ENCODE results near the gene ADAMTS16.

The ADAMTS16 gene

DNA sequence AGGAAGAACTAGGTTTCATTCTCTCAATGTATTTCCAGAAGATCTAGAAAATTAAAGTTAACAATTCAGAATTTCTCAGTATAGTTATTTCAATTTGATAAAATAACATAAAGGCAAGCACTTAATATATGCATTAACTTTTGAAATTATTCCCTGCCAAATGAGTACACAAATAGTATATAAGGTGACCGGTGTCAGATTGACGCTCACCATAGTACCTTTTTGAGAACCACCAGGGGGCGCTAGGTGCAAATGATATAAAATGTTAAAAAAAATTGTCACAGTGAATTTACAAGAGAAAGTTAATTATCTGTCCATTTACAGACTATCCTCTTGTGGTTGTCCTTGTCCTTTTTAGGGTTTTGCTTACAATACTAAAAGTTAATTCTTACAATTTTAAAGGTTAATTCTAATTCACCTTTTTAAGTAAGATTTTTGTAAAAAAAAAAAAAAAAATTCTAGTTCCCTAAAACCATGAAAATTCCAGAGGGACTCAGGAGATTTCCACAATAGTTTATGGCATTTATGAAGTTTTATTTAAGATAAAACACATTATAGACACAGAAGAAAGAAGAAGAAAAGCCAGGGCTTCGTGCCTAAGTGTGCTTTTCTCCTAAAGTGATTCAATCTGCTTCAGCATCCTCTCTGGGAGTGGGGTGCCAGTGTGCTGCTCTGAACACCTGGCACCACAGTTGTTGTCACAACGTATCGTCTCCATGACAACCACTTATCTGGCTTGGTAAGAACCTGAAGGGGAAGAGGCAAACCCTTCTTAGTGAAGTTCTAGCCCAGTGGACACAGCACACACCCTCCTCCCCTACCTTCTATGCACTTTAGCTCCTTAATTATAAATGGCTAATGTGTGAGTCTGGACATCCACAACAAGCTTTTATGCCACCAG lies 1.7 kb downstream of the ADAMTS16 start:
- peak; percentile 35 for DNase-seq

DNA sequence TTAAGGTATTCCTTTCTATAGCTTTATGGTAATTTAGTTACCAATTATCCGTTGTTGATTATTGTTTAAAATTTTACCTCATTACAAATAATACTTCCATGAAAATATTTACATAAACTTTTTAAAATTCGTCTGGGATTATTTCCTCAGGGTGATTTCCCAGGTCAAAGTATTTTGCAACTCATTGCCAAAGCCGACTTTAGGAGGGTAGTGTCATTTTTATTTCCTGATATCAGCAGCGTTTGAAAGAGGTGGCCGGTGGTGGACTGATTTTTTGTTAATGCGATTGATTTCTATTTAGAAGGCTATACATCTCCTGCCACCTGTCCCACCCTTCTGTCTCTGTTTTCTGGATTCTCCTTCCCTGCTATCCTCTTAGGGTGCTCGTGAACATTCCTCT lies 4.3 kb downstream of the ADAMTS16 start:
- no peak for DNase-seq

DNA sequence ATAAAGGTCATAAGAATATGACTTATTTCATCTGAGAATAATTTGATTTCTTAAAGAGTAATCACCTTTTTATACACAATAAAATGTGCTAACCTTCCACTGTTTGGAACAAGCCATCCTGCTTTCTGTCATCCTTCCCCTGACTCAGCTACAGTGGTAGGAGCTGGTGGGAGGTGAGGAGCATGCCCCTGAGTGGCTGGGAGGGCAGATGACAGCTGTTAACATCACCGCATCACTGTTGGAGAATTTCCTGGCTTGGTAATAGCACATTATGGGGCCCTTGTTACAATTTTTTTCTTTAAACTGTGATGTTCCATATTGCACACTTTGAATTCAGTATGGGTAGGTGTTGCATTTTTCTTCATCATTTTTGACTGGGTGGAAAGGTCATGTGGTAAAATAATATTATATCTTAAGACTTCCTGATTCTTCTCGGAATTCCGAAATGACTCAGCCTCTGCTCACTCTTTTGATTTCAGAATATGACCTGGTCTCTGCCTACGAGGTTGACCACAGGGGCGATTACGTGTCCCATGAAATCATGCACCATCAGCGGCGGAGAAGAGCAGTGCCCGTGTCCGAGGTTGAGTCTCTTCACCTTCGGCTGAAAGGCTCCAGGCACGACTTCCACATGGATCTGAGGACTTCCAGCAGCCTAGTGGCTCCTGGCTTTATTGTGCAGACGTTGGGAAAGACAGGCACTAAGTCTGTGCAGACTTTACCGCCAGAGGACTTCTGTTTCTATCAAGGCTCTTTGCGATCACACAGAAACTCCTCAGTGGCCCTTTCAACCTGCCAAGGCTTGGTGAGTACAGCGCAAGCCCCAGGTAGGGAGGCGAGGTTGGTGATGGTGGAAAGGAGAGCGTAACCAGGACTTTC lies 5.8 kb downstream of the ADAMTS16 start:
- DNase-seq = no peak

DNA sequence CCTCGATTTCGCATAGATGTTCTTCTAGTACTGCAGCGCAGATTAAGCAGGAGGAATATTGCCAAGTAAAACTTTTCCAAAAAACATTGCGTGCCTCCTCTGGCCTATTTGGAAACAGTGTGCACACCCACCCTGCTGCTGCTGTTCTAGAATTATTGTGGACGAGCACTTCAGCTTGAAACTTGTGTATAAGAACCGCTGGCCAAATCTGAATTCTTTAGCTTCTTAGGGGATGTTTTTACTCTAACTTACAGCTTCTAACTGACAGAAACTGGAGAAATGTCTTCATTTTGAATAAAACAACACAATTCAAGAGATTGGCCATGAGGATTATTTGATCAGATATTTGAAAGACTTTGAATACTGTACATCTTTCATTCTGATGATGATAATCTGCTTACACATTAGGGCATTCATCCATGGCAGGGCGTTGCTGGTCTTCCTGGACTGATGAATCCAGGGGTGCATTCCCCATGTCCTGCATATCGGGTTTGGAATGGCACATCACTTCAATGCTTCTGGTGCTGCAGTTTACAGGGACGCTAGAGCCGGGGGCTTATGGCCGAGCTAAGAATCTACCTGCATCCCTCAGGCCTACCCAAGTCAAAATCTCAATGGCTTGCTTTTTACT lies 6.5 kb downstream of the ADAMTS16 start:
- no peak for DNase-seq

DNA sequence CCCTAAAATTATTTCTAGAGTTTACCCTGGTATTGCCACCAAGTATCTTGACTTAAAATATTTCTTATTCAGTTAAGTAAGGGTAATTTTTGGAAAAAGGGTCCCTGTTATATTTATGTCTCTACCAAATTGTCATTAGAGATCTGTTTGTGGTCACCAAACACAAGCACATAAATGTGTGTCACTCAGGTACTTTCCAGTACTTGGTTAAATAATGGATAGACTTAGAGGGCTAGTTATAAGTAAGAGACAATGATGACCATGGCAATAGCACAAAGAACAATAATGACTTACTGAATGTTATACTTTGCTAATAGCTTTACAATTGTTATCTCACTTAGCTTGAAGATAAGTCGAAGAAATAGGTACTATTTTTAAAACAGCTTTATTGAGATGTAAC lies 9.0 kb downstream of the ADAMTS16 start:
- no peak for DNase-seq

DNA sequence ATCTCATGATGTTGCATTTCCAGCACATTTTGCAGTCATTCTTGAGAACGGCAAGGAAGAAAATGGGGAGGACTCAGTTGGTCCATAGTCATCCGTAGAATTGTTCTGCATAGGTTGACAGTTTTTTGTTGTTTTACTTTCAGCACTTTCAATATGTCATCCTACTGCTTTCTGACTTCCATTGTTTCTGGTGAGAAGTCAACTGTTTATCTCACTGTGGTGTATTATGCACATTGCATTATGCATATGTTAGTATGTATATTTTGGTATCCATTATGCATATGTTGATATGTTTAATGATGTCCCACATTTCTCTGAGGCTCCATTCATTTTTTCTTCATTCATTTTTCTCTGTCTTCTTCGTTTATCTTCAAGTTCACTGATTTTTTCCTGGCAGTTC lies 10.5 kb downstream of the ADAMTS16 start:
- DNase-seq = no peak

DNA sequence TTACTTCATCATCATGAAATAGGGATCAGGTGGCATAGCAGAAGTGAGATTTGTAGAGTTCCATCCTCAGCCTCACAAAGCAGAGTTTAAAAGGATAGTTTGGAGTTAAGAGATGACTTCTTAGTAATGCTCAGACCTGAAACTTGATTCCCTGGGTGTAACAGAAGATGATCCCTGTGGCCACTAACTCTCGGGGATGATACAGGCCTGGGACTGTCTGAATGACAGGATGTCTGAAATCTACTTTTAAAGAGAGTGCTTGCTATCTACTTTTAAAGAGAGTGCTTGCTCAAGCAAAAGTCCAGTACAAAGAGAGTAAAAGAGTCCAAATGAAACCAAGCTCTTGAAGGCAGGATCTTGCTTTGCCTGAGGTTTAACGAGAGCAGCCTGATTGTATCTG lies 14.6 kb downstream of the ADAMTS16 start:
- DNase-seq = no peak

DNA sequence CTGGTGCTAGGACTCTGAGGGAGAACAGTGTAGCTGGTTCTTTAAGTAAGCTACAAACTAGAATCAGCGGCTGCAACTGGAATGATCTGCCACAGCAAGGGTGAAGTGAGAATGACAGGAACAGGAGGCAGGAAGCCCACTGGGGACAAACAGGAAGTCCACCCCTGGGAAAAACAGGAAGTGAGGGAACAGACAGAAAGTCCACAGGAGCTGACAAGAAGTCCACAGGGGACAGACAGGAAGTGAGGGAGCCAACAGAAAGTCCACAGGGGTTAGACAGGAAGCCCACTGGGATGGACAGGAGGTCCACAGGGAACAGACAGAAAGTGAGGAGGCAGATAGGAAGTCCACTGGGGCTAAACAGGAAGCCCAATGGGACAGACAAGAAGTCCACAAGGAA lies 15.5 kb downstream of the ADAMTS16 start:
- DNase-seq = no peak

DNA sequence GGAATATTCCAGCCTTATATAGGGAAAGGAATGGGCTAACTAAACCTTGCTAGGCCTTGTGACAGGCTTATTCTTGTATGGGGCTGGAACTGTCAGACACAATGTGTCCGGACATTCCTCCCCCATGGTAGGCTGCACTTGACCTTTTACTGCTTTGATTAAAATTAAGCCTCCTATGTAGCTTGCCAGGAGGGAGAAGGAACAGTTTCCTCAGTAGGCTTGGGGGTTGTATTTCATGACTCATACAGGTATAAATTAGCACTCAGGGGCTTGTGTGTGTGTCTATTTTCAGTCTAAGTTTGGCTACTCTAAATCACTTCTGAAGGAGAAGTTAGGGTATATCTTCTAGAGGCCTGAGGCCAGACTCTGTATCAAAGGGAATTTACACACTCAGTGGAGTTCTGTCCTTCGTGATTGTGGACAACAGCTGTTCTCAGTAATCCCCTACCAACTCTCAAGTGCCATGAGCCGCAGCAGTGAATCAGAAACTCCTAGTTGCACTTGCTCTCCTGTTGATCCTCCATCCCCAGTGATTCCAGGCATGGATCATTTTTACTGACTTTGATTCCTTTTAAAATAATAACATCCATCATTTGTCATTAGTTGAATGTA lies 16.4 kb downstream of the ADAMTS16 start:
- DNase-seq = no peak

DNA sequence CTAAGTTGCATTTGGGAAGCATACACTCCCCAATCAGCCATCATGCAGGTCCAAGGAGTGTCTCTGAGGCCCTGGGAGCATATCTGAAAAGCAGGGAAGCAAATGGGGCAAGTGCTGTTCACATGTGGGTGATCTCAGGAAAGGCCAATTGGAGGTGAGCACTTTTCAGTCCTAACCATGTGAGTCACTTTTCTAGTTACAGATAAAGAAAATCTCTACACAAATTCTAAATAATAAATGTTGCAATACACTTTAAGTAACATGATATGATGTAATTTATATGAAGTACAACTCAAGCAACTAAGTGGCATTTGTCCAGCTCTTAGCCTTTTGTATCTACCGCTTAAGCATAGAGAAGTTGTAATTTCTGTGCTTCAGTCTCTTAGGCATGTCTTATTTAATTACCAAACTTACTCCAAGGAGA lies 18.4 kb downstream of the ADAMTS16 start:
- DNase-seq = no peak

DNA sequence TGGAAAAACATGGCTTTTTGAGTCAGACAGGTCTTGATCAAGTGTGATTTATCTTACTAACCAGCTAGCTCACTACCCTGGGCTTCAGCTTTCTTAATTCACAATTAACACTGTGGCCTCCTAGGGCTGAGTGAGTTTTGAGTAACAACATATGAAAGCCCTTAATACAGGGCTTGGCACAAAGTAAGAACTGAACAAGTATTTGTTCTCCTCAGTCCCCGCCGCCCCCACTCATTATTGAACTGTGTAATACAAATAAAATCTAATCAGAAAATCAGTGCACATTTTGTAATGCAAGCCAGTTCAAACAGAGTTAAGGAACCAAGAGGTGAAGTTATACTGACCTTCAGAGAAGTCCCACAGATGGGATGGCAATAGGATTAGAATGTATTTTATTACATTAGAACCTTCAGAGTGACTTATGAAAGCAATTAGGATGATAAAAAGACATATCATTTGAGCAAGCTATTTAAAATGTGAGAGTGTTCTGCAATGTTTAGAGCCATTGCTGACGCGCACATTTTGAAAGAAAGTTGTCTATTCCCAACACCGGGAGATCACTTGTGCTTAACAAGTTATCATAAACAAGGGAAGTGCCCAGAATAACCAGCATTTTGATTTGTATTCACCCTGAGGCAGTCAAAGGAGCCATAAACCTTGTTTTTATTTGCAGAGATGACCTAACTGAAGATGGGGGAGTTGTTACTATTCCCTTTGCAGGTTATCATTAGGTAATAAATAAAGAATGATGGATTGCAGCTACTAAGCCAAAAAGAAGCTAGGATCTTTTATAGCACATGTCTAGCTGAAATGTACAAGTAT lies 19.4 kb downstream of the ADAMTS16 start:
- no peak for DNase-seq

DNA sequence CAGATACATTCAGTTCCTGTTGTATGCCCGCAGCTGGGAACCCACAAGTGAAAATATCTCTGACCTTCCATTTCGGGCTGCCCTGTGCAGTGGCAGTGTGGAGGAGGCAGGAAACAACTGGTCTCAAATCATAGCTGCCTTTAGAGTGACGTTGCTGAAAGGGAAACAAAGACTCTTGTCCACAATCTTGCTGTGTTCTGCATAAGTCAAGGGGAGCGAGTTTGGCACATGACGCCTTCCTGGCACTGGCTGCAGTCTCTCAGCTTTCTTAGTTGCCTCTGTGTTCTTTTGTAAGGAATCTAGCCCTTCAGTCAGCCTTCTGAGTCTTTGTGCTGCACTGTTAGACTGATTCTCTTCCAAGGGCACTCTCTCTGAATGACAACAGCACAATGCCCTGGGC lies 24.0 kb downstream of the ADAMTS16 start:
- DNase-seq = no peak

DNA sequence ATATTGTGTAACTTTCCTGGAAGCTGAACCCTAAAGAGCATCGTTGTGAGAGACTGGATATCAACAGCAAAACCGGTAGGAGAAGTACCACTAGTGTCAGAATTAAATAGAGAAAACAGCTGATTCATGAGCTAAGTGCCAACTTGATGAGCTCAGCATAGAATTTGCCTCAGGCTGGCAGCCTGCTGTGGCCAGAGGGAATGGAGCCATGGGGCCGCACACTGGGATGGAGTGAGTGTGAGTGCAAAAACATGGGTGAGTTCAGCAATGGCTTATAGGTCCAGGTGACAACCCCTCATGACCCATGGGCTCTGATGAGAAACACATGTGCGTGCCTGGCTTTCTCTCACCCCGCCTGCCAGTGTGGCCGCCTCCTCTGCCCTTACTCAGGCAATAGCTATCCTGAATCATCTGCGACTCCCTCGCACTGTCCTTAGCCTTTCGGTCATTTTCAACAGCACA lies 25.4 kb downstream of the ADAMTS16 start:
- no peak for DNase-seq

DNA sequence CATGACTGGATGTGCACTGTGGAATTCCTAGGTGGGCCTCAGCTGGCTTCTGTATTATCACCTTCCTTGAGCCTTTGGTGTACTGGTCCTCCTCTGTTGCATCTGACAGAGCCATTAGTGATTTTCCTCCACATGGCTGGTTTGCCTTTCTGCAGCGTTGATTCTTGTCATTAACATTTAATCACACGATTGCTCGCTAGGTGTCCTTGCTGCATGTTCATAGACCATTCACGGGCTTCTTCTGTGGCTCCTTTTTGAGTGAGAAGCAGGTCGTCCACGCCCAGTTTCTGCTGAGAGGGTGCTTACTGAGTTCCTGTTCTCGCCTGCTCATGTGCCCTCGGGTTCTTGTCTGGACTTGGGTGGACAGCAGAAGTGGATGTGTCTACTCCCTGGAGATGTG lies 29.3 kb downstream of the ADAMTS16 start:
- no peak for DNase-seq

DNA sequence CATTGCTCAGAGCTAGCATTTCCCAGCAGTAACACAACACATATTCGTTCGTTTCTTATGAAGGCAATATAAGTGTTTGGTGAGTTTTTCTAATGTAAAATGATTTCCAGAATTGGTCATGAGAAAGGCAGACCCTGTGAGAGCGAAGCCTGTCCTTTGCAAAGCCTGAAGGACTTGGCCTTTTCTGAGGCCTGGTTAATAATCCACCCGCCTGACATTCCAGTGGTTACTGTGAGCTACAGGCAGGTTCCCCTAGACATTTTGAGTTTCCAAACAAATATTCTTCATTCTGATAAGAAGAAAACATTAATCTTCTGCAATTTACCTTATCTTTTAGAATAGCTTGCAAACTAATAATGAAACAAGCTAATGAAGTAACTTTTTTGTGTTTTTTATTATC lies 38.0 kb downstream of the ADAMTS16 start:
- DNase-seq = no peak

DNA sequence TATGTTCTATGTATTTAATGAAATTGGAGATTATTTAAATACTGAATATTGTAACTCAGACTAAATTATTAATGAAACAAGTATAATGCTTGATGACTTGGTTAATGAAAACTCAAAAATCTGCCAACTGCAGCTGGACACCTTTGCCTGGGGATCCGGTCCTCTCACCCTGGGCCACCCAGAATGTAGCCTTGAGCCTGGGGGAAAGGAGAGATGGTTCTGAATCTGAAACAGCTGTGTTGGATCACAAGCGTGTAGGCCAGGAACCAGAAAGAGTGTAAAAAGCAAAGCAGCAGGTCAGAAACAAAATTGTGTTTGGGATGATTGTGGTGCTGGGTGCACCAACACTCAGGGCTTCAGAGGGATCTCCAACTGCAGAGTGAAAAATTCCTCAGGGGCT lies 38.5 kb downstream of the ADAMTS16 start:
- no peak for DNase-seq

DNA sequence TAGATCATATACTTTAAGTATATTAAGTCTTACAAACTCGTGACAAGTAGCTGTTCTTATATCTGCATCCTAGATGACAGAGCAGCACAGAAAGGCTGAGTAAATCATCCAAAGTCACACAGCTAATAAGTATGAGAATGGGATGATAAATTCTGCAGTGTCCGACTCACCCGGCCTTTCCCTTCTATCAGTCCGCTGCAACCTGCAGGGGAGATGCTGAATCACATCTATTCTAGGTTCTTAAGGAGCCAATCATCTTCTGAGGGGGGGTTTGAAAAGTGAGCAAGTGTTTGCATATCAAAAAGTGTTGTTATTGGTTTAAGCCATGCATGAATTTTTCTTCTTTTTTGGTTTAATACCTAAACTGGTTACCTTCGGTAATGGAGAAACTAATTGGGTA lies 38.9 kb downstream of the ADAMTS16 start:
- DNase-seq = no peak

DNA sequence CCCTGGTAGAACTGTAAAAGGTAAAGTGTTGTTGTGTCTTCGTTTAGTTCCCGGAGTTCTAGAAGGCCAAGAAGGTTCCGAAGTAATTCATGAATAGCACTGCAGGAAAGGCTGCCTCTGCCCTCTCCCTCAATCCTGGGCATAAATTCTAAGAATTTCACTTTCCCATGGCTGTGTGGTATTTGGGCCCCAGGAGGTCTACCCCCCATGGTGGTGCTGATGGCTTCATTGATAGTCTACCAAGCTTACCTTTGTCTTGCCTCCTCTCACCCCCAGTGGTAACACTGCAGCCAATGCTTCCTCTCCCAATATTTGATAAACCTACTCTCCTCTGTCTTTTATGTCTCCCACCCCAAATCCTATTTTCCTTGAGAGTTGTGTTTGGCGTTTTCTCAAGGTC lies 39.5 kb downstream of the ADAMTS16 start:
- DNase-seq = no peak

DNA sequence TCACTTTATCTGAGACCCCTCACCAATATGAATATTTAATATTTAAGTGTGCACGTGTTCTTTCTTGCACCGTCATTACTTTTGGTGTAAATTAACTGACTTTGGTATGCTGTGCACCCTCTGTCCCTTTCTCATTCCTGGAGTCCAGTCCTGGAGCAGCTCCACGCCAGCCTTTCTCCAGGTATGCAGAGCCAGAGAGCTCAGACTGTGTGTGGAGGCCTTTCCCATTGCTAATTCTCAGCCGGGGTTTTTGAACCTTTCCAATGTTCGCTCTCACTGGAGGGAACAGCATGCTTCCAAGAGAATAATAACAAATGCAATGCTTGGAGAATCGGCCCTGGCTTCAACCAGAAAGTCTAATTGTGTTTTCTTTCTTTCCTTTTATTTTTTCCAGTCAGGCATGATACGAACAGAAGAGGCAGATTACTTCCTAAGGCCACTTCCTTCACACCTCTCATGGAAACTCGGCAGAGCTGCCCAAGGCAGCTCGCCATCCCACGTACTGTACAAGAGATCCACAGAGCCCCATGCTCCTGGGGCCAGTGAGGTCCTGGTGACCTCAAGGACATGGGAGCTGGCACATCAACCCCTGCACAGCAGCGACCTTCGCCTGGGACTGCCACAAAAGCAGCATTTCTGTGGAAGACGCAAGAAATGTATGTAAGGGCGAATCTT lies 41.7 kb downstream of the ADAMTS16 start:
- no peak for DNase-seq

DNA sequence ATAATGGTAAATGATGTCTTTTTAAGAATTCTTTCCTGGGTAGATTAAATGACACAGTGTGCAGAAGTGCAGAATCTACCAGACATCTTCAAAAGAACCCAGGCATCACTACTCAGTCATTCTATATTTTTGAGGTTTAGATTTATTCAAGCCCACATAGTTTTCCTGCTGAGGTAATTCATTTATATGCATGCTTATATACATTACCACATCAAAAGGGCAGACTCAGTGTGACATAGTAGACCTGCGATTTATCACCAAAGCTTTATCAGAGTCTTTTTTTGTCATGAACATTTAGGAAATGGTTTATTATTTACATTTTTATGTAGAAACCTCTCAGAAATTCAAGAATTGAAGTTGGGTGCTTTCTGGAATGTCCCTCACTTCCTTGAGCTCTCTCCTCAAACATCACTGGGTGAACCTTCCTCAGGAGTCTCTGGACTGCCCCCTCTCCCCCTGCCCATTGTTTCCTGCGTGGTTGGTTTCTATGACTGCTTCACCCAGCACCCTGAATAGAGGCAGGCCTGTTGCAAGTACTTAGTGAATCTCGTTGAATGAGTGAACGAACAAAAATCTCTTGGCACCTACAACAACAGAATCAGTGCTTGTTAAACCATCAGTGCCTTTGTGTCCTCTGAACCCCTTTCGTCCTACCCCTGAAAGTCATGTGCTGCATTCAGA lies 42.5 kb downstream of the ADAMTS16 start:
- DNase-seq = no peak

DNA sequence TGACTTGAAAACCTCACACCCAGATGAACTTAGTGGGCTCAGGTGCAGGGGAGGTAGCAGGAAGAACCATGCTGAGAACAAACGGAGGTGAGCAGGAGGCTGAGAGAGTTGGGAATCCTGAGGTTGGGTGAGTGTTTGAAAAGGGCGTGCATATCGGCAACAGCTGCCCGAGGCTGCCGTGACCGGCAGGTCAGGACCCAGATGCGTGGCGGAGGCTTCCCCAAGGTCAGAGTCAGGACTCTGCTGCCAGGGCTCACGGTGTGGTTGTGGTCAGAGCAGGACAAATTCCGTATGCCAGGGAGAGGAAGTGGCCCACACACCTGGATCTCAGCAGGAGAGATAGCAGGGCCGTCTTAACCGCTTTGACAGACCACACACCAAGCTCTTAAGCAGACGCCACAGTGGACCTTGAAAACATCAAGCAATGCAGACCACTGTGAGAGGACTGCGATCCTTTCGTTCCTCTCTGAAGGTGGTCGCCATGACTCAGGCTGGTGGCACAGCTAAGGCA lies 43.1 kb downstream of the ADAMTS16 start:
- DNase-seq = no peak

Data from amniotic stem cell (primary cell).